Fibroblast of villous mesenchyme (primary cell): Measurements from ENCODE around the gene AP1AR. TPM values are rescaled to one million over a fixed set of nuclear protein-coding genes. Genes with fewer than 3 reads are reported as not detected.
A peak's percentile ranks its signal among the peaks of the same experiment; 100 is the strongest.

ENCODE experiments used
- DNase-seq: peaks from one replicate; pipeline ENCODE4 v3.0.0-alpha.2; 2010; ENCODE audit warnings: low read depth
- H3K4me3 ChIP-seq: 2 replicates; pipeline ENCODE4 v1.5.1; 2011; ENCODE audit warnings: low read depth, mild to moderate bottlenecking, low read length
- CTCF ChIP-seq: IDR thresholded peaks from 2 replicates; pipeline ENCODE4 v1.5.1; 2012; ENCODE audit warnings: low read depth, mild to moderate bottlenecking, low read length; ENCODE audit not compliant: insufficient read depth
- total RNA-seq: library from RNA; depleted of rRNA; stranded (reverse); fragments of >200 nt; gene quantifications from 2 replicates; pipeline ENCODE4 v1.2.3, GENCODE V29; 2012

The AP1AR gene
- total RNA-seq, 1 donor: 24.2 TPM

GRCh38 chr4:112210777-112211176 lies 20.8 kb upstream of the AP1AR start:
- no peak overlapping the region for H3K4me3 ChIP-seq
- peak; percentile 21 for DNase-seq
- TF ChIP-seq CTCF: no peak

GRCh38 chr4:112213091-112213490 lies 18.5 kb upstream of the AP1AR start:
- H3K4me3 ChIP-seq: no peak overlapping the region
- peak; percentile 33 for DNase-seq
- TF ChIP-seq CTCF: no peak

- no peak for TF ChIP-seq CTCF
- DNase-seq: peak; percentile 87
- H3K4me3 ChIP-seq: no peak overlapping the region
These were observed 17.7 kb upstream of the AP1AR start for GRCh38 chr4:112213856-112214255.

DNA sequence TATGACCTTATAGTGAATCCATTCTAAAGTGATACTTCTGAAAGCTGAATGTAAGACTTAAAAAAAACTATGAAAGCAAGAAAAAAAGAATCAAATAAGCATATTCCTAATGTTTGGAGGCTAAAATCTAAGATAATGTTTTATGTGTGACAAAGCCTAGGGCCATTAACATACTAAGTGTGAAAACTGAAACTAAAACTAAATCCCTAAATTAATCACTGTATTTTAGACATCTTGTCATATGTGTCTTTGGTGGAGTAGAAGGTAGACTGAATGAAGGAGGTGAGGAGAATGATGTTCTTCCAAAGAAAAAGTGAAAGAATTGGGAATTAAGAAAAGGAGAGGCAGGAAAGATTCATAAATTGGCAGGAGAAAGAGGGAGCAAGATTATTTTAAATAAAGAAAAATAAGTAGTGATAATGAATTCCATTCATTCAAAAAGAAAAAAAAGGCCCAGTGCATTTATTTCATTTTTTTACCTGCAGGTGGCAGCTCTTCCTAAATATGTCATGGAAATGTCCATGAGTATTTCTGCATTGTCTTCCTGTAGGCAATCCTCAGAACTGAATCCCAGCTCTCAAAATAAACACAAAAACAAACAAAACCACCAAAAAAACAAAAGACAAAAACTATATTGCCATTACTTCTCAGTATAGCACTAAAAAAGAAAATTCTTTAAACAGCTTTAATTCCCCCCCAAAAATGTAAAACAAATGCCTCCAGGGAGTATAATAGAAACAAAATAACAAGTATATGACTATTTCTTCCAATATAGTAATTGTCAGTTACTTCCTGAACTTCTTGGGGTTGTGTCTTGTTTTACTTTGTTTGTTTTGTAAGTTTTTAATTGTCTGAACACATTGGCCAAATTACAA lies 17.0 kb upstream of the AP1AR start:
- TF ChIP-seq CTCF: peak; percentile 38
- peak; percentile 38 for DNase-seq
- H3K4me3 ChIP-seq: no peak overlapping the region

GRCh38 chr4:112219826-112220366 lies 11.7 kb upstream of the AP1AR start:
- no peak for DNase-seq
- no peak for TF ChIP-seq CTCF

GRCh38 chr4:112222219-112222955 lies 9.2 kb upstream of the AP1AR start:
- TF ChIP-seq CTCF: no peak

More at GRCh38 chr4:112219826-112220366, 11.7 kb upstream of the AP1AR start:
- H3K4me3 ChIP-seq: no peak overlapping the region

More at GRCh38 chr4:112222219-112222955, 9.2 kb upstream of the AP1AR start:
- no peak overlapping the region for H3K4me3 ChIP-seq
- no peak for DNase-seq
